NT2/D1 (cell line): ENCODE results near the gene ADAMTS13.

ENCODE experiments used
- DNase-seq: peaks from one replicate; pipeline ENCODE4 v3.0.0-alpha.2; 2011; ENCODE audit warnings: low read depth, low spot score
- H3K27me3 ChIP-seq: 2 replicates; pipeline ENCODE4 v1.6.0; 2011; ENCODE audit warnings: mild to moderate bottlenecking; ENCODE audit not compliant: insufficient read length, insufficient read depth
- H3K36me3 ChIP-seq: 2 replicates; pipeline ENCODE4 v1.6.1; 2011; ENCODE audit warnings: mild to moderate bottlenecking, low read length, mixed read lengths; ENCODE audit not compliant: insufficient read depth, insufficient read length
- H3K4me1 ChIP-seq: 2 replicates; pipeline ENCODE4 v1.5.1; 2011; ENCODE audit not compliant: insufficient read depth, insufficient read length
- H3K4me3 ChIP-seq: 2 replicates; pipeline ENCODE4 v1.5.1; 2011; ENCODE audit warnings: low read depth; ENCODE audit not compliant: insufficient read length
- H3K9ac ChIP-seq: 2 replicates; pipeline ENCODE4 v1.6.0; 2011; ENCODE audit warnings: low read depth; ENCODE audit not compliant: insufficient read length
- H3K9me3 ChIP-seq: 2 replicates; pipeline ENCODE4 v1.5.1; 2011; ENCODE audit warnings: mild to moderate bottlenecking, low read length; ENCODE audit not compliant: insufficient read depth
- SUZ12 ChIP-seq: IDR thresholded peaks from 2 replicates; pipeline ENCODE4 v1.6.1; 2011; ENCODE audit not compliant: insufficient read length, insufficient read depth; ENCODE audit errors: extremely low read depth
- YY1 ChIP-seq: IDR thresholded peaks from 2 replicates; pipeline ENCODE4 v1.6.1; 2011; ENCODE audit not compliant: insufficient read length, insufficient read depth
- ZNF274 ChIP-seq: IDR thresholded peaks from 2 replicates; pipeline ENCODE4 v1.6.1; 2011; ENCODE audit warnings: mild to moderate bottlenecking, low read depth, low read length

The ADAMTS13 gene

DNA sequence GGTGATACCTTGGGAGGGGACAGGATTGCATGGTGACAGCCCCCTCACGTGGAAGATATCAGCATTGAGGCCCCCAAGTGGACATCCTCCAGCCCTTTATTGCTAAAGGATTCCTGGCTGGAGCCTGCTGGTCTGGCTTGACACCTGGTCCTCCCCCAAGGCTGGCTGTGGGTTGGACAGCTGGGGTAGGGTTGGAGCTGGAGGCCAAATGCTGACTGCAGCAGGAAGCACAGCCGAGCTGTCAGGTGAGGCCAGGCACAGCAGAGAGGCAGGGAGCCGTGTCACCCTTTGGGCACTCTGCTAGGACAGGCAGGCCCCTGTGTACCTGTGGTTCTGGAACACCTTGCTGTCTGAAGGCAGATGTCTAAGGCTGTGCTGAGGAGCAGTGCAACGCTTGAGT lies 39.8 kb downstream of the ADAMTS13 start:
- Histone ChIP-seq H3K36me3 (peaks cover 8% of the 10 kb centered on the region), H3K4me1 (peaks cover 20% of the 10 kb centered on the region), H3K9ac (peak overlapping the region; percentile 12), H3K9me3 (no peaks in the 10 kb centered on the region), H3K27me3 (no peaks in the 10 kb centered on the region), H3K4me3 (no peak overlapping the region)
- no peak for DNase-seq
- TF ChIP-seq ZNF274 (no peak), SUZ12 (no peak), YY1 (no peak)

DNA sequence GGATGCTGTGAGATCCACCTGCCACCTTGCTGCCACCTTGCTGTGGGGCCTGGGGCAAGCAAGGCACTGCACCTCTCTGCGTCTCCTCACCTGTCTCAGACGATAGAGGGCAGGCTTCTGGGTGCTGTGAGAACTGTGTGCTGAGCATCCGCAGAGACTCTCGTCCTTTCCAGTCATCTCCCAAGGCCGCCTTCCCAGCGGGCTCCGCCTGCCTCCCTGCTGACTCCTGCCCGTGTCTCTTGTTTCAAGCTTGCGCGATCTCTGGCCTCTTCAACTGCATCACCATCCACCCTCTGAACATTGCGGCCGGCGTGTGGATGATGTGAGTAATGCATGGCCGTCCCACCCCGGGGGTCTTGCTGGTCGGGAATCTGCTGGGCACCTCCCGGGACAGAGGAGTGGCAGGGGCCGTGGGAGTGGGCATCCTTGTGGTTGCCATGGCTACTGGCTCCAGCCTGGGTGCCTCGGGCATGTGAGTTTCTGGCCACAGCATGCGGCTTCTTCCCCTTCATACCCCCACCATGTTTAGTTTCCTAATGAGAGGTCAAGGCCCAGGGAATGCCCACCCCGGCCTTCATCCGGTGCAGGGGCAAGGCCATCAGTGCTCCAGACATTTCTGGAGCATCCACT lies 41.2 kb downstream of the ADAMTS13 start:
- Histone ChIP-seq H3K4me3 (no peak overlapping the region), H3K9ac (no peak overlapping the region), H3K9me3 (no peaks in the 10 kb centered on the region), H3K36me3 (peaks cover 8% of the 10 kb centered on the region), H3K4me1 (peaks cover 15% of the 10 kb centered on the region), H3K27me3 (no peaks in the 10 kb centered on the region)
- DNase-seq, result no peak
- TF ChIP-seq YY1 (no peak), SUZ12 (no peak), ZNF274 (no peak)

DNA sequence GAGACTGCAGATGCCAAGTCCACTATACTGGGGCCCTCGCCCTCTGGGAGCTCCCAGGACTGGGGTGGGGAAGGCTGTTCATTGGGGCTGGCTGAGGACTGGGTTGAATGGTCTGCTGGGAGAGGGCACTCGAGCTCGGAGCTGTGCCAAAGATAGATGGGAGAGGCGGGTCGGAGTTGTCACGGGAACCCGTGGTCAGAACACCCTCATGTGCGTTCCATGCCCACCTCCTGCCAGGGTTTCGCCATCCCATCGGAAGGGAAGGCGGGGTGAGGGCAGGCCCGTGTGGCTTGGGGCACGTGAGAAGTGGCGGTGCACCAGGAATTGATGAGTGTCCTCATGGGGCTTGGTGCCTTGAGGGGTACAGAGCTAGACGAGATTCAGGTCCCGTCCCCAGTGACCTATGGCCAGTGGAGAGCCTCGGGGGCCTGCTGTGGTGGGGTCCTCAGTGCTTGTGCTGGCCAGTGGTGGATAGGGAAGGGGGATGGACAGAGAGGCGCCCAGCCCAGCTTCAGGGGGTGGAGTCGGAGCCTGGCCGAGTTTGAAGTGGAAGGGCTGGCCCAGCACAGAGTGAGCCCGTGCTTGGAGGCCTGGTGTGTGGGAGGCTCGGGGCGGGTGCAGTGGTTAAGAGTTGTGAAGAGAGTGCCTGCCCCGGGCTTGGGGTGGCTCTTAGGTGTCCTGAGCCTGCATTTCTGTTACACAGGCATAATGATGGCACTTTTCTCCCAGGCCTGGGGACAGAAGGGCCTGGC lies 41.9 kb downstream of the ADAMTS13 start:
- H3K4me3 ChIP-seq, result no peak overlapping the region
- H3K4me1 ChIP-seq, result peaks cover 17% of the 10 kb centered on the region
- no peaks in the 10 kb centered on the region for H3K27me3 ChIP-seq
- H3K36me3 ChIP-seq, result peaks cover 8% of the 10 kb centered on the region
- no peaks in the 10 kb centered on the region for H3K9me3 ChIP-seq
- DNase-seq, result no peak
- TF ChIP-seq YY1, result no peak
- TF ChIP-seq ZNF274, result no peak
- TF ChIP-seq SUZ12, result no peak
- no peak overlapping the region for H3K9ac ChIP-seq

DNA sequence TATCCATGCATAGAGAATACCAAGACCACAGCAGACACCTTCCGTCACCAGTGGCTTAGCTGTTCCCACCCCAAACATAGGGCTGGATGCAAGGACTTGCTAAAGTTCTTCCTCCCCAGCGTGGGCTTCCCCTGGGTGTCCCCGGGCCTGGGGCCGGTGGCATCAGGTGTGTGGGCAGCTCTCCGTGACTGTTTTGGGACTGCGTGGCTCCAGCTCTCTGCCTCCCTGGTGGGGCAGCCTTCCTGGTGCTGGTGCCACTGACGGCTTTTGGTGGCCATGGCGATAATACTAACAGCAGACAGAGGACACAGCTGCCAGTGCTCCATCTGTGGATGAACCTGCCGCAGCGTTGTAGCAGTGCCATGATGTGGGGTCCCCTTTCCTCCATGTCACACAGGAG lies 42.5 kb downstream of the ADAMTS13 start:
- H3K4me1 ChIP-seq, result peaks cover 17% of the 10 kb centered on the region
- H3K9me3 ChIP-seq, result no peaks in the 10 kb centered on the region
- H3K4me3 ChIP-seq, result no peak overlapping the region
- H3K36me3 ChIP-seq, result peaks cover 8% of the 10 kb centered on the region
- TF ChIP-seq YY1 (no peak), ZNF274 (no peak), SUZ12 (no peak)
- H3K27me3 ChIP-seq, result no peaks in the 10 kb centered on the region
- no peak overlapping the region for H3K9ac ChIP-seq
- no peak for DNase-seq

DNA sequence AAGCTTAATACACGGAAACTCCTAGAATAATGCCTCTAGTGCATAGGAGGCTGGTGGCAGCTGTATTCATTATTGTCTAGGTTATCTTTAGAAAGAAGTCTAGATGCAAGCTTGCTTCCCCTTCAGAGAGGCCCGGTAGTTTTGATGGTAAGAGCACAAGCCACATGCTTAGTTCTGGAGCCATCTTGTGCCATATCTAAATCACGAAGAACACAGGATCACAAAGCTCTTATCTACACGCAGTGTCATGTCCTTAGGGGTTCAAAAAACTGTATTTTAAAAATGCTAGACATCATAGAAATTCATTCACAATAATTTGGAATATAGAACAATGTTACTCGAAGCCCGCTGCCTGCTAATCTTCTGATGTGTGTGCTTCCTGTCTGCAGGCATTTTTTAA lies 43.8 kb downstream of the ADAMTS13 start:
- peaks cover 14% of the 10 kb centered on the region for H3K4me1 ChIP-seq
- H3K27me3 ChIP-seq, result no peaks in the 10 kb centered on the region
- peaks cover 15% of the 10 kb centered on the region for H3K36me3 ChIP-seq
- H3K4me3 ChIP-seq, result no peak overlapping the region
- no peak overlapping the region for H3K9ac ChIP-seq
- no peak for DNase-seq
- TF ChIP-seq SUZ12, result no peak
- TF ChIP-seq ZNF274, result no peak
- TF ChIP-seq YY1, result no peak
- no peaks in the 10 kb centered on the region for H3K9me3 ChIP-seq

DNA sequence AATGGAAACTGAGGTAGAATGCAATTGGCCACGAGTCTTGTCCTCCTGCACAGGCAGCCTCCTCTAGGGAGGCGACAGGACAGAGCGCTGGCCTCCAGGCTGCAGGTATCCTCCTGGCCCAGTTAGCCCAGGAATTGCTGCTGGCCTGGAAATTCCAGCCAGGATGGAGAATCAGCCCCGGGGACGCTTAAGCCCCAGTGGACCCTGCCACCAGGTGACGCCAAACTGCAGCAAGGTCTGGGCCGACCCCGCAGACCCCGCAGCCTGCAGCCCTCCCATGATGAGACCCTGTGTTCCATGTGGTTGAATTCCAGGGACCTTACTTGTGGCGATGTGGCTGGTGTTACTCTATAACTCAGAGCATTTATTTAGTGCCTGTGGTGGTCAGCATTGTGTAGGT lies 44.9 kb downstream of the ADAMTS13 start:
- no peaks in the 10 kb centered on the region for H3K9me3 ChIP-seq
- H3K9ac ChIP-seq, result no peak overlapping the region
- peaks cover 8% of the 10 kb centered on the region for H3K4me1 ChIP-seq
- H3K36me3 ChIP-seq, result peaks cover 25% of the 10 kb centered on the region
- no peak for DNase-seq
- TF ChIP-seq SUZ12, result no peak
- TF ChIP-seq YY1, result no peak
- no peak for TF ChIP-seq ZNF274
- no peak overlapping the region for H3K4me3 ChIP-seq
- H3K27me3 ChIP-seq, result no peaks in the 10 kb centered on the region

DNA sequence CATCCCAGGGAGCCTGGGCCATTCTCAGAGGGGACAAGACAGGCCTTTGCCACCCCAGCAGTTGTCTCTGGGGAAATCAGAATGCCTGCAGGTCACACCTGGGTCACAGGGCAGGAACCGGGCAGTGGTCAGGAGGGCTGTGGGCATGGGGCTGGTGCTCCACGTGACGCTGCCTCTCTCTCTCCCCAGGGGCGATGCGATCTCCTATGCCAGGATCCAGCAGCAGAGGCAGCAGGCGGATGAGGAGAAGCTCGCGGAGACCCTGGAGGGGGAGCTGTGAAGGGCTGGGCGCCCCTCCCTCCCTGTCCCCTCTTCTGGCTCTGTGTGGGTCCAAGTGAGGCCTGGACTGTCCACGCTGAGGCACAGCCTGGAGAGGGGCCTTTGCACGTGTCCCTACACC lies 46.2 kb downstream of the ADAMTS13 start:
- TF ChIP-seq SUZ12 (no peak), YY1 (no peak), ZNF274 (no peak)
- Histone ChIP-seq H3K27me3 (no peaks in the 10 kb centered on the region), H3K36me3 (peaks cover 38% of the 10 kb centered on the region), H3K9me3 (no peaks in the 10 kb centered on the region), H3K4me1 (peaks cover 7% of the 10 kb centered on the region), H3K9ac (peak overlapping the region; percentile 3), H3K4me3 (no peak overlapping the region)
- no peak for DNase-seq
